GM12878 (cell line): Measurements from ENCODE around the gene FAR2. TPM values are rescaled to one million over a fixed set of nuclear protein-coding genes. Genes with fewer than 3 reads are reported as not detected.

Source experiments
- ATAC-seq: fragments of 200-7000 bp; cut with Tn5 transposase; 3 replicates; pipeline ENCODE4 v1.9.1; 2020; ENCODE audit warnings: mild to moderate bottlenecking, moderate library complexity
- BruUV-seq: library from RNA; stranded (reverse); fragments of 400-500 nt; replicated peaks from 2 replicates; lab custom pipeline; 2021; lab: Mats Ljungman, UMichigan
- CTCF ChIA-PET: fragments of 300-600 bp; sonication (Branson Sonifier 250); formaldehyde crosslinking; extraction: SDS; loops from one replicate; lab custom pipeline; 2021; ENCODE audit warnings: inconsistent platforms; lab: Yijun Ruan, JAX
- POLR2A ChIA-PET: fragments of 350-600 bp; formaldehyde crosslinking; extraction: SDS; loops from one replicate; lab custom pipeline; 2021; ENCODE audit warnings: inconsistent platforms; lab: Charles Lee
- RAD21 ChIA-PET: fragments of 300-600 bp; sonication (Branson Sonifier 250); formaldehyde crosslinking; loops from one replicate; lab custom pipeline; 2023; ENCODE audit warnings: antibody characterized with exemption; ENCODE audit not compliant: unreplicated experiment; lab: Charles Lee
- SMC1A ChIA-PET: fragments of 300-600 bp; sonication (Branson Sonifier 250); formaldehyde crosslinking; loops from one replicate; lab custom pipeline; 2023; ENCODE audit not compliant: unreplicated experiment, uncharacterized antibody; lab: Charles Lee
- DNase-seq: peaks from one replicate; pipeline ENCODE4 v3.0.0-alpha.2; 2011; ENCODE audit warnings: low read depth, low spot score
- FAIRE-seq: peaks from 3 replicates; lab custom pipeline; 2011; peaks lifted over from hg19 to GRCh38; lab: Jason Lieb, UNC
- H2AFZ ChIP-seq: 2 replicates; pipeline ENCODE4 v1.6.0; 2011; ENCODE audit warnings: low read depth, low read length, control low read depth; ENCODE audit not compliant: control insufficient read depth
- H3K27ac ChIP-seq: 2 replicates; pipeline ENCODE4 v1.5.1; 2011; ENCODE audit warnings: control low read depth; ENCODE audit not compliant: control insufficient read depth, insufficient read depth
- H3K27me3 ChIP-seq, 2 experiments: replicated peaks in 1 of 2; 2 replicates each; pipeline versions ENCODE4 v1.6.0 to v1.6.1; 2011; ENCODE audit warnings: low read length in 1 of 2; ENCODE audit not compliant: control insufficient read depth in 2 of 2, insufficient read depth in 2 of 2
- H3K36me3 ChIP-seq, 2 experiments: 2 replicates each; pipeline ENCODE4 v1.5.1; 2011; ENCODE audit warnings: low read length in 1 of 2; ENCODE audit not compliant: control insufficient read depth in 2 of 2, insufficient read depth in 2 of 2
- H3K4me1 ChIP-seq: 2 replicates; pipeline ENCODE4 v1.6.1; 2011; ENCODE audit warnings: mild to moderate bottlenecking, low read length, moderate library complexity, mixed read lengths; ENCODE audit not compliant: control insufficient read depth, insufficient read depth
- H3K4me2 ChIP-seq: 2 replicates; pipeline ENCODE4 v1.6.0; 2011; ENCODE audit warnings: control low read depth; ENCODE audit not compliant: control insufficient read depth, insufficient read depth
- H3K4me3 ChIP-seq: fragments of 200-600 bp; sonication (generic); 2 replicates; pipeline ENCODE4 v1.5.1; 2016
- H3K79me2 ChIP-seq: 2 replicates; pipeline ENCODE4 v1.6.0; 2011; ENCODE audit warnings: low read length; ENCODE audit not compliant: control insufficient read depth, insufficient read depth
- H3K9ac ChIP-seq: 2 replicates; pipeline ENCODE4 v1.8.0; 2011; ENCODE audit warnings: low read length, control low read depth, mixed read lengths; ENCODE audit not compliant: control insufficient read depth, insufficient read depth
- H3K9me3 ChIP-seq: replicated peaks from 3 replicates; pipeline ENCODE4 v1.5.1; 2011; ENCODE audit warnings: mild to moderate bottlenecking, low read length; ENCODE audit not compliant: control insufficient read depth, insufficient read depth
- H4K20me1 ChIP-seq: 2 replicates; pipeline ENCODE4 v1.6.0; 2011; ENCODE audit not compliant: control insufficient read depth, insufficient read depth
- CEBPB ChIP-seq, 2 experiments: fragments of 150-350 bp in 1 of 2; IDR thresholded peaks; 2 replicates each; pipeline ENCODE4 v1.6.1; 2012 to 2014; ENCODE audit warnings: low read depth in 2 of 2, low read length in 2 of 2, borderline replicate concordance in 1 of 2, inconsistent platforms in 1 of 2
- EGR1 ChIP-seq, 2 experiments: IDR thresholded peaks; 1 replicate in 1 of 2; 2 replicates in 1 of 2; pipeline ENCODE4 v1.6.1; 2011 to 2012; ENCODE audit warnings: low read depth in 2 of 2, low read length in 2 of 2, borderline replicate concordance in 1 of 2, mild to moderate bottlenecking in 1 of 2, moderate library complexity in 1 of 2
- EP300 ChIP-seq, 2 experiments: fragments of 150-350 bp in 1 of 2; IDR thresholded peaks; 2 replicates each; pipeline ENCODE4 v1.6.1; 2011 to 2012; ENCODE audit warnings: low read depth in 2 of 2, low read length in 2 of 2, borderline replicate concordance in 1 of 2, improper control_type of control experiment in 1 of 2, inconsistent platforms in 1 of 2; ENCODE audit not compliant: control insufficient read depth in 1 of 2
- HDAC2 ChIP-seq: fragments of 200-600 bp; sonication (generic); IDR thresholded peaks from 2 replicates; pipeline ENCODE4 v1.6.1; 2017
- LARP7 ChIP-seq: fragments of 450-650 bp; IDR thresholded peaks from 2 replicates; pipeline ENCODE4 v1.6.1; 2017; ENCODE audit warnings: mild to moderate bottlenecking
- RB1 ChIP-seq: fragments of 450-650 bp; formaldehyde crosslinking; IDR thresholded peaks from 2 replicates; pipeline ENCODE4 v1.6.1; 2017; ENCODE audit warnings: mild to moderate bottlenecking, borderline replicate concordance
- SUPT20H ChIP-seq: IDR thresholded peaks from 2 replicates; pipeline ENCODE4 v1.6.1; 2011; ENCODE audit warnings: low read depth, mild to moderate bottlenecking, low read length, moderate library complexity, borderline replicate concordance; ENCODE audit not compliant: control insufficient read depth
- WGBS: methylation state at CpG from one replicate; pipeline ENCODE4 v1.1.6; 2016; ENCODE audit warnings: low lambda C conversion rate; ENCODE audit not compliant: insufficient replicate concordance, insufficient coverage; ENCODE audit errors: missing lambda C conversion rate; 5-methylcytosine and 5-hydroxymethylcytosine counted together
- in situ Hi-C: fragments of 300-500 bp; cut with MboI; formaldehyde crosslinking; loops from 9 replicates; pipeline ENCODE4 v1.14.3; 2018; ENCODE audit warnings: mixed read lengths
- intact Hi-C: fragments of 100-400 bp; cut with micrococcal nuclease; formaldehyde crosslinking; loops from one replicate; pipeline ENCODE4 v1.14.2; 2022; ENCODE audit not compliant: unreplicated experiment
- polyA plus RNA-seq, 11 experiments: library from polyadenylated mRNA; depleted of rRNA in 4 of 11; unstranded in 6 of 11; stranded (reverse) in 5 of 11; fragments of >200 nt; fragmentation: Nextera tagmentation in 4 of 11; fragmentation: Illumina TruSeq in 1 of 11; extraction: Ambion mirVana in 4 of 11; extraction: Trizol in 1 of 11; gene quantifications; 1 replicate in 1 of 11; 2 replicates in 10 of 11; pipeline versions ENCODE4 v1.2.1 to v1.2.3, GENCODE V29; 2011 to 2016; ENCODE audit warnings: inconsistent platforms in 2 of 11, missing spikeins in 2 of 11, low read depth in 1 of 11
- total RNA-seq, 4 experiments: library from RNA; depleted of rRNA in 3 of 4; stranded (reverse); fragments of >200 nt in 3 of 4; fragmentation: Illumina TruSeq in 1 of 4; extraction: Trizol in 1 of 4; gene quantifications; 2 replicates each; pipeline versions ENCODE4 v1.2.1 to v1.2.3, GENCODE V29; 2013 to 2021
- TF ChIP-seq, protein P1 (sequence below): IDR thresholded peaks from 2 replicates; pipeline ENCODE4 v1.6.1; 2012; ENCODE audit warnings: low read depth, low read length, improper control_type of control experiment
- TF ChIP-seq, protein P2 (sequence below): fragments of 450-650 bp; IDR thresholded peaks from 2 replicates; pipeline ENCODE4 v1.6.1; 2016; ENCODE audit warnings: mild to moderate bottlenecking
- TF ChIP-seq, protein P3 (sequence below): fragments of 450-650 bp; IDR thresholded peaks from 2 replicates; pipeline ENCODE4 v1.6.1; 2016; ENCODE audit warnings: mild to moderate bottlenecking, moderate library complexity, borderline replicate concordance

Gene FAR2
- total and polyA plus RNA-seq, 10 of the 15 experiments (the other 5 are each of a cell fraction or from before 2014, with no cell fraction given): 0.50 to 1.1 (median 0.65) TPM

GRCh38 chr12:29320295-29321085 lies 171.4 kb downstream of the FAR2 start (continued):
- TF ChIP-seq, protein P1, sequence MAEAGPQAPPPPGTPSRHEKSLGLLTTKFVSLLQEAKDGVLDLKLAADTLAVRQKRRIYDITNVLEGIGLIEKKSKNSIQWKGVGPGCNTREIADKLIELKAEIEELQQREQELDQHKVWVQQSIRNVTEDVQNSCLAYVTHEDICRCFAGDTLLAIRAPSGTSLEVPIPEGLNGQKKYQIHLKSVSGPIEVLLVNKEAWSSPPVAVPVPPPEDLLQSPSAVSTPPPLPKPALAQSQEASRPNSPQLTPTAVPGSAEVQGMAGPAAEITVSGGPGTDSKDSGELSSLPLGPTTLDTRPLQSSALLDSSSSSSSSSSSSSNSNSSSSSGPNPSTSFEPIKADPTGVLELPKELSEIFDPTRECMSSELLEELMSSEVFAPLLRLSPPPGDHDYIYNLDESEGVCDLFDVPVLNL: no peak
- TF ChIP-seq, protein P2, sequence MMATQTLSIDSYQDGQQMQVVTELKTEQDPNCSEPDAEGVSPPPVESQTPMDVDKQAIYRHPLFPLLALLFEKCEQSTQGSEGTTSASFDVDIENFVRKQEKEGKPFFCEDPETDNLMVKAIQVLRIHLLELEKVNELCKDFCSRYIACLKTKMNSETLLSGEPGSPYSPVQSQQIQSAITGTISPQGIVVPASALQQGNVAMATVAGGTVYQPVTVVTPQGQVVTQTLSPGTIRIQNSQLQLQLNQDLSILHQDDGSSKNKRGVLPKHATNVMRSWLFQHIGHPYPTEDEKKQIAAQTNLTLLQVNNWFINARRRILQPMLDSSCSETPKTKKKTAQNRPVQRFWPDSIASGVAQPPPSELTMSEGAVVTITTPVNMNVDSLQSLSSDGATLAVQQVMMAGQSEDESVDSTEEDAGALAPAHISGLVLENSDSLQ: no peak
- TF ChIP-seq EP300 (IDR thresholded peaks at IDR 0.05; ENCODE audit: borderline replicate concordance in 1 of 2, control insufficient read depth in 1 of 2, low read depth in 2 of 2, low read length in 2 of 2): no peak
- TF ChIP-seq SUPT20H: no peak
- TF ChIP-seq EGR1 (IDR thresholded peaks at IDR 0.05; ENCODE audit: borderline replicate concordance in 1 of 2, low read depth in 2 of 2, low read length in 2 of 2): no peak
- TF ChIP-seq LARP7: no peak

DNA sequence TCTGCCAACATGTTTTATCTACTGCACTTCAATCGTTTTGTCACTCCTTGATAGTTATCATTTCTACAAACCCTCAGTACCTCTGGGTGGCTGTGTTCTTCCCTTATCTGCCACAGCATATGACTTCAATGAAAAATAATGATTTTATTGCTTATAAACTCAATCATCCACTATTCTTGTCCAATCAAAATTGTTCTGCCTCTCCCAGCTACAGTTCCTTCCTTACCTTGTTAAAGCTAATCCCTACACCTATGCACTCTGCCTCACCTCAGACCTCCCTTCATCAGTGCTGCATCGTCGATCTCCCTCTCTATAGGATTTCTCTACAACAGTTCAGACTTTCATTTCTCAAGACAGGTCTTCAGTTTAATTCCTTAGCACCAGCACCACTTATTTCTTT lies 173.1 kb downstream of the FAR2 start:
- ChIA-PET POLR2A (no interaction called here), CTCF (interaction anchor here (0.9 to 1.4 kb wide), 2 partner anchors 233 to 249 kb away, joined by 4 to 8 read pairs; no protein-coding TSS in a partner anchor), RAD21 (interaction anchor here (2.7 kb wide), 1 partner anchor 234 kb away, joined by 11 read pairs; no protein-coding TSS in a partner anchor), SMC1A (interaction anchor here (1.1 kb wide), 1 partner anchor 76 kb away, joined by 4 read pairs; no protein-coding TSS in a partner anchor)
- in situ Hi-C loops: no loop called here
- Histone ChIP-seq H2AFZ (no peak overlapping the region), H3K9me3 (no peaks in the 10 kb centered on the region; the same call in 2 of the 3 replicates), H4K20me1 (no peaks in the 10 kb centered on the region), H3K4me1 (no peaks in the 10 kb centered on the region), H3K9ac (no peak overlapping the region), H3K79me2 (no peaks in the 10 kb centered on the region), H3K27me3 (no peaks in the 10 kb centered on the region), H3K36me3 (no peaks in the 10 kb centered on the region), H3K4me2 (no peak overlapping the region), H3K4me3 (no peak overlapping the region), H3K27ac (no peak overlapping the region)
- no peak for FAIRE-seq
- ATAC-seq: no peak
- WGBS: 97% methylated on average over 3 of the region's 3 CpGs
- BruUV-seq: no TSS peak
- no peak for DNase-seq
- intact Hi-C loops: no loop called here
- TF ChIP-seq HDAC2 (no peak), CEBPB (IDR thresholded peaks at IDR 0.05; ENCODE audit: borderline replicate concordance in 1 of 2, low read depth in 2 of 2, low read length in 2 of 2) (no peak), RB1 (no peak)
- TF ChIP-seq, protein P3, sequence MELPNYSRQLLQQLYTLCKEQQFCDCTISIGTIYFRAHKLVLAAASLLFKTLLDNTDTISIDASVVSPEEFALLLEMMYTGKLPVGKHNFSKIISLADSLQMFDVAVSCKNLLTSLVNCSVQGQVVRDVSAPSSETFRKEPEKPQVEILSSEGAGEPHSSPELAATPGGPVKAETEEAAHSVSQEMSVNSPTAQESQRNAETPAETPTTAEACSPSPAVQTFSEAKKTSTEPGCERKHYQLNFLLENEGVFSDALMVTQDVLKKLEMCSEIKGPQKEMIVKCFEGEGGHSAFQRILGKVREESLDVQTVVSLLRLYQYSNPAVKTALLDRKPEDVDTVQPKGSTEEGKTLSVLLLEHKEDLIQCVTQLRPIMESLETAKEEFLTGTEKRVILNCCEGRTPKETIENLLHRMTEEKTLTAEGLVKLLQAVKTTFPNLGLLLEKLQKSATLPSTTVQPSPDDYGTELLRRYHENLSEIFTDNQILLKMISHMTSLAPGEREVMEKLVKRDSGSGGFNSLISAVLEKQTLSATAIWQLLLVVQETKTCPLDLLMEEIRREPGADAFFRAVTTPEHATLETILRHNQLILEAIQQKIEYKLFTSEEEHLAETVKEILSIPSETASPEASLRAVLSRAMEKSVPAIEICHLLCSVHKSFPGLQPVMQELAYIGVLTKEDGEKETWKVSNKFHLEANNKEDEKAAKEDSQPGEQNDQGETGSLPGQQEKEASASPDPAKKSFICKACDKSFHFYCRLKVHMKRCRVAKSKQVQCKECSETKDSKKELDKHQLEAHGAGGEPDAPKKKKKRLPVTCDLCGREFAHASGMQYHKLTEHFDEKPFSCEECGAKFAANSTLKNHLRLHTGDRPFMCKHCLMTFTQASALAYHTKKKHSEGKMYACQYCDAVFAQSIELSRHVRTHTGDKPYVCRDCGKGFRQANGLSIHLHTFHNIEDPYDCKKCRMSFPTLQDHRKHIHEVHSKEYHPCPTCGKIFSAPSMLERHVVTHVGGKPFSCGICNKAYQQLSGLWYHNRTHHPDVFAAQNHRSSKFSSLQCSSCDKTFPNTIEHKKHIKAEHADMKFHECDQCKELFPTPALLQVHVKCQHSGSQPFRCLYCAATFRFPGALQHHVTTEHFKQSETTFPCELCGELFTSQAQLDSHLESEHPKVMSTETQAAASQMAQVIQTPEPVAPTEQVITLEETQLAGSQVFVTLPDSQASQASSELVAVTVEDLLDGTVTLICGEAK: no peak
